ENCODE measurements around the gene SLC25A34.
"Not testable (repeated sequence)": the region's sequence is repeated elsewhere in the genome, so short reads cannot be mapped to it uniquely, and the experiment has no call there.

Gene SLC25A34

DNA sequence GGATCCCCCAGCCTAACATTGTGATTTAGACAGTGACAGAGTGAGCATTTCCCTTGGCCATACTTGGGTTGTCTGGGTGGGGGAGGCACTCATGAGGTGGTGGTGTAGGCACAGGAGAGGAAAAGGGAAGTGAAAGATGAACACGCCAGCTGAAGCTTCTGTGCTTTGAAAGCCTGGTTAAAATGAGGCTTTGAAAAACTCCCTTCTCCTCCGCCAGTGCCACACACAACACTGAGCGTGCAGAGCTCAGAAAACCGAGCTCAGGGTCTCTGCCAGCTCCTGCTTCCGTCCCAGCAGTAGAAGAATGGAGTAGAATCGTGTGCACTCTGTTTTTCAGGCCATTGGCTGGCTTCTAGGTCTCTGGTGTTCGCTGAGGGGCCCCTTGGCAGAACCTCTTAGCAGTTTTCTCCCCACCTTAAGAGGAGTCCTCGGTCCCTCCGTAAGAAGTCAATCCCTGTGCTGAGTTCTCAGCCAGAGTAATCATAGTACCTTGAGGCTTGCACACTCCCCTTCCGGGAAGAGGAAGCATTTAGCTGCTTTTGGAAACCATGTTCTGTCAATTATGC lies 39.0 kb upstream of the SLC25A34 start:
- TF ChIP-seq, protein P1, sequence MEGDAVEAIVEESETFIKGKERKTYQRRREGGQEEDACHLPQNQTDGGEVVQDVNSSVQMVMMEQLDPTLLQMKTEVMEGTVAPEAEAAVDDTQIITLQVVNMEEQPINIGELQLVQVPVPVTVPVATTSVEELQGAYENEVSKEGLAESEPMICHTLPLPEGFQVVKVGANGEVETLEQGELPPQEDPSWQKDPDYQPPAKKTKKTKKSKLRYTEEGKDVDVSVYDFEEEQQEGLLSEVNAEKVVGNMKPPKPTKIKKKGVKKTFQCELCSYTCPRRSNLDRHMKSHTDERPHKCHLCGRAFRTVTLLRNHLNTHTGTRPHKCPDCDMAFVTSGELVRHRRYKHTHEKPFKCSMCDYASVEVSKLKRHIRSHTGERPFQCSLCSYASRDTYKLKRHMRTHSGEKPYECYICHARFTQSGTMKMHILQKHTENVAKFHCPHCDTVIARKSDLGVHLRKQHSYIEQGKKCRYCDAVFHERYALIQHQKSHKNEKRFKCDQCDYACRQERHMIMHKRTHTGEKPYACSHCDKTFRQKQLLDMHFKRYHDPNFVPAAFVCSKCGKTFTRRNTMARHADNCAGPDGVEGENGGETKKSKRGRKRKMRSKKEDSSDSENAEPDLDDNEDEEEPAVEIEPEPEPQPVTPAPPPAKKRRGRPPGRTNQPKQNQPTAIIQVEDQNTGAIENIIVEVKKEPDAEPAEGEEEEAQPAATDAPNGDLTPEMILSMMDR (IDR thresholded peaks at IDR 0.05; ENCODE audit: low read depth, low read length) = no peak

GRCh38 chr1:15698201-15698600 lies 37.9 kb upstream of the SLC25A34 start:
- TF ChIP-seq, protein P1 (IDR thresholded peaks at IDR 0.05; ENCODE audit: low read depth, low read length) = no peak
- H3K4me3 ChIP-seq (ENCODE audit: low read depth, low read length) = no peak overlapping the region

More for the DNA sequence above, 39.0 kb upstream of the SLC25A34 start:
- no peak overlapping the region for H3K4me3 ChIP-seq (ENCODE audit: low read depth, low read length)

GRCh38 chr1:15699321-15699720 lies 36.7 kb upstream of the SLC25A34 start:
- H3K4me3 ChIP-seq (ENCODE audit: low read depth, low read length) = not testable (repeated sequence)

- TF ChIP-seq, protein P1 (IDR thresholded peaks at IDR 0.05; ENCODE audit: low read depth, low read length) = no peak
- no peak overlapping the region for H3K4me3 ChIP-seq (ENCODE audit: low read depth, low read length)
Observed at GRCh38 chr1:15700508-15700907, 35.5 kb upstream of the SLC25A34 start.

- no peak overlapping the region for H3K4me3 ChIP-seq (ENCODE audit: low read depth, low read length)
- TF ChIP-seq, protein P1 (IDR thresholded peaks at IDR 0.05; ENCODE audit: low read depth, low read length) = no peak
Observed at GRCh38 chr1:15701784-15702183, 34.3 kb upstream of the SLC25A34 start.

GRCh38 chr1:15702722-15703550 lies 33.1 kb upstream of the SLC25A34 start:
- no peak overlapping the region for H3K4me3 ChIP-seq (ENCODE audit: low read depth, low read length)
- TF ChIP-seq, protein P1 (IDR thresholded peaks at IDR 0.05; ENCODE audit: low read depth, low read length) = no peak

DNA sequence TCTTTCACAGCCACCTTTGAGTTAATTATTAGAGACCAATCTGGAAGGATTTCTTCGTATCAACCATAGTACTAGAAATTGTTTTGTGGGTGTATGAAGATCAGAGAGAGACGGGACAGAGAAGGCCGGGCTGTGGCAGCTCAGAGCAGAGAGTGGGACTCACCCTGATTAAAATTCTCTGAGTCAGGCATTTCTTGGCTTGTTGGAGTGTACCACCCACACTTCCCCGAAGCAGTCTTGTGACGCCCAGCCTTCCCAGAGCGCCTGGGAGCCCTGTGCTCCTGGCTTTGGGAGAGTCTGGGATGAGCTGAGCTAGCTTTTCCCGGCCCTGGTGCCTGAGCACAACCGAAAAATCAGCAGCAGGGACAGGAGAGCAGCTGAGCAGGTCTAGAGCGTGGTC lies 32.5 kb upstream of the SLC25A34 start:
- TF ChIP-seq, protein P1 (IDR thresholded peaks at IDR 0.05; ENCODE audit: low read depth, low read length) = no peak
- H3K4me3 ChIP-seq (ENCODE audit: low read depth, low read length) = no peak overlapping the region
